Mononuclear cell (primary cell): ENCODE measurements around the gene MCRIP2. TPM values are rescaled to one million over a fixed set of nuclear protein-coding genes. Genes with fewer than 3 reads are reported as not detected.

Source experiments
- H3K27me3 ChIP-seq: 2 replicates; pipeline ENCODE4 v1.6.0; 2011; ENCODE audit warnings: low read length, control low read depth; ENCODE audit not compliant: insufficient read depth
- H3K4me1 ChIP-seq: 2 replicates; pipeline ENCODE4 v1.5.1; 2011; ENCODE audit warnings: mild to moderate bottlenecking, low read length, control low read depth; ENCODE audit not compliant: insufficient read depth
- H3K4me3 ChIP-seq: 2 replicates; pipeline ENCODE4 v1.5.1; 2011; ENCODE audit warnings: mild to moderate bottlenecking, low read length, moderate library complexity
- H3K9me3 ChIP-seq: 2 replicates; pipeline ENCODE4 v1.5.1; 2011; ENCODE audit warnings: low read depth, mild to moderate bottlenecking, control low read depth, low read length
- total RNA-seq: library from RNA; depleted of rRNA; stranded (reverse); fragments of >200 nt; gene quantifications from one replicate; pipeline ENCODE4 v1.2.3, GENCODE V29; 2012

Gene MCRIP2
- total RNA-seq, 1 donor: 18.5 TPM

DNA sequence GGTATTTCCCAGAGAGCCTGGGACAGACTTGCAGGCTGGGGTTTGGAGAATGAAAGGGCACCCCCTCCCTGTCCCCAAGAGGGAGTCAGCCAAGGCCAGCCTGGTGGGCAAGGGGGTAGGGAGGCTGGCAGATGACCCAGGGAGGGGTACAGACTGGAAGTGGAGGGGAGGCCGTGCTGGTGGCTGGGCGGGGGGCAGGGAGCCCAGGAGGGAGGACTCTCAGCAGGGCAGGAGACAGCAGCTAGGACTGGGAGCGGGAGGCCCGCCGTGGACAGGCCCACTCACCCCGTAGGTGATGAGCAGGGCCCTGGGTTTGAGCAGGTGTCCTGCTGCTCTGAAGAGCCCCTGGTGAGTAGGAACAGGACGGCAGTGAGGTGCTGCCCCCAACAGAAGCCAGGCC, 6.6 kb upstream of the MCRIP2 start:
- Histone ChIP-seq H3K4me1 (peaks cover 23% of the 10 kb centered on the region), H3K27me3 (no peaks in the 10 kb centered on the region), H3K4me3 (no peak overlapping the region), H3K9me3 (no peaks in the 10 kb centered on the region)

GRCh38 chr16:635573-636205, 5.9 kb upstream of the MCRIP2 start:
- Histone ChIP-seq H3K9me3 (no peaks in the 10 kb centered on the region), H3K4me3 (peak overlapping the region; percentile 80), H3K4me1 (peaks cover 23% of the 10 kb centered on the region), H3K27me3 (no peaks in the 10 kb centered on the region)

DNA sequence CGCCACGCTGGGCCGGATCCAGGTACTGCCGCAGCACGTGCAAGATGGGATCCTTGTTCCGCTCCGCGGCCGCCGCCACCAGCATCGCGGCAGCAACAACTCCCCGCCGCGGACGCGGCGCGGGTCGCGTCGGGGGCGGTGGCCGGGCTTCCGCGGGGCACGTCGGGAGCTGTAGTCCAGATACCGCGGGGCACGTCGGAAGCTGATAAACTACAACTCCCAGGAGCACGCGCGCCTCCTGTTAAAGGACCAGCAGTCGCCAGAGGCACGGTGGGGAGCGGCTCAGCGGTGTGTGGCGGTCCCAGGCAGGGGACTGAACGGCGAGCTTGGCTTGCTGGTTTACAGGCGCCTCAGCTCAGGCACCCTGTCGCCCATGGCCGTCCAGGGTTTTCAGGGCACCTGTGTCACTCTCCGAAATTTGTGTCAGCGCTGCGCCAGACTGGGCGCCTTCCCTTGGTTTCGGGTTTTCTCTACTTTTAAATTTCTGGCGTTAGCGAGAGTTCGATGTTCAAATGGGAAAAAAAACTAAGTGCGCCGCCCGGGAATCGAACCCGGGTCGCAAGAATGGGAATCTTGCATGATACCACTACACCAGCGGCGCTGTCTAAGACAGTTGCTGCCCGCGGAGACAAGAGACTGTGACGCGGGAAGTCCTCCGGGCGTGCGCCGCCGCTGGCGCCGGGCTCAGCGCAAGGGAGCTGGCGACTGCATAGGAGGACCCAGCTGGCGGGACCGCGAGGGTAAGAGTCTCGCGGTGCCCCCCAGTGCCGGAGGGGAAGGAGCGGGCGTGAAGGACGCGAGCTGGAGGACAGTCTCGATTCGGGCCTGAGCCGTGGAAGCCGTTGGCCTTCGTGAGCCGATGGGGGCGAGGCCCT, 5.2 kb upstream of the MCRIP2 start, which contains the start of gene METTL26:
Gene METTL26, minus strand, starts transcription at position 100 of the 875 bp plus-strand sequence. Its CDS starts 15 bp downstream, at position 85.
- Histone ChIP-seq H3K4me1 (peaks cover 29% of the 10 kb centered on the region), H3K9me3 (no peaks in the 10 kb centered on the region), H3K27me3 (no peaks in the 10 kb centered on the region), H3K4me3 (peak within 1 kb of the TSS; percentile 80)

DNA sequence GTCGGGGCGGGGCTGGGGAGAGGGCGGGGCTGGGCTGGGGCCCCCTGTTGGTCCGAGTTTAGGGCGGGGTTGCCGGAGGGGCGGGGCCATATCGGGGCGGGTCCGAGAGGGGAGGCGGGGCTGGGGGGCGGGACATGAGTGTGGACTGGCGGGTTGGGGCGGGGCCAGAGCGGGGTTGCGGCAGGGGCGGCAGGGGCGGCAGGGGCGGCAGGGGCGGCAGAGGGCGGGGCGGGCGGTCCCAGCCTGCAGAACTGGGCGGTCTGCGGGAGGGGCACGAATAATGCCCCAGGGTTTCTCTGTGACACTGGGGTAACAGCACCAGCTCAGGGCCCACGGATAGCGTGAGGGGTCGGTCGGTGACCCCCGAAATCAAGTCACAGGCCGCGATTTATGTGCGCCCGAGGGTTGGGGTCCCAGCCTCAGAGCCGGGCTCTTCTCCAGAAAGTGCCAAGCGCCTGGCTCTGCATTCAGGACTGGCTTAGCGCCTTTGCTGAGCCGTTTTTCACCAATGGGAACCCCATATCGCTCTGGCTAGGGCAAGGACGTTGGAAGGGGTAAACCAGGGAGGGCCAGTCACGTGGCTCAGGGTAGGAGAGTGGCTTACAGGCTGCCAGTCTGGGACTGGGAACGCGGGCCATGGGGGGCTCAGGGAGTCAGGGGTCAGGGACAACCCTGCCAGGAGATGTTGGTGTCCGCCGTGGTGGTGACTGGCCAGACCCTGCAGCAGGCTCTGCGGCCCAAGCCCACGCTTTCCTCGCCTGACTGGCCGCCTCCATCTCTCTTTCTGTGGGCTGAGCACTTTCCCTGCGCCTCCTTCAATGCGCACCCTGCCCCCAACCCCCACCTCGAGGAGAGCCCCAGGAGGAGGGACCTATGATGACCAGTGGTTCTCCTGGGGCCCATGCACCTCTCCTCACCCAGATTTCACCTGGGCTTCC, 4.3 kb upstream of the MCRIP2 start:
- Histone ChIP-seq H3K4me3 (peak overlapping the region; percentile 80), H3K4me1 (peaks cover 33% of the 10 kb centered on the region), H3K27me3 (no peaks in the 10 kb centered on the region), H3K9me3 (no peaks in the 10 kb centered on the region)

- Histone ChIP-seq H3K4me3 (no peak overlapping the region), H3K27me3 (no peaks in the 10 kb centered on the region), H3K9me3 (no peaks in the 10 kb centered on the region), H3K4me1 (peaks cover 40% of the 10 kb centered on the region)
Observed at GRCh38 chr16:638034-638543, 3.5 kb upstream of the MCRIP2 start.

- Histone ChIP-seq H3K4me1 (peaks cover 48% of the 10 kb centered on the region), H3K27me3 (no peaks in the 10 kb centered on the region), H3K9me3 (no peaks in the 10 kb centered on the region), H3K4me3 (no peak overlapping the region)
Observed at GRCh38 chr16:638836-639235, 2.8 kb upstream of the MCRIP2 start.

DNA sequence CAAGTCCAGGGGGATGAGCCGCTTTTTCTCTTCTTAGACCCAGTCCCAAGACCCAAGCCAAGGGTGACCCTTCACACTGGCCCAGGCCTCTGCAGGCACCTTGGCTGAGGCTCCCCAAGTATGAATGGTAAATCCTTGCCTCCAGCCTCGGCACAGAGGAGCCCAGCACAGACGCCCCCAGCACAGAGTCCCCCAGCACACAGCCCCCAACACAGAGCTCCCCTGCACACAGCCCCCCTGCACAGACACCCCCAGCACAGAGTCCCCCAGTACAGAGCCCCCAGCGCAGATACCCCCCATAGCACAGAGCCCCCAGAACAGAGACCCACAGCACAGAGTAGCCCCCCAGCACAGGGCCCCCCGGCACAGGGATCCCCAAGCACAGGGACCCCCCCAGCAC, 1.0 kb upstream of the MCRIP2 start:
- Histone ChIP-seq H3K4me3 (no peak overlapping the region), H3K4me1 (peaks cover 39% of the 10 kb centered on the region), H3K9me3 (no peaks in the 10 kb centered on the region), H3K27me3 (no peaks in the 10 kb centered on the region)

GRCh38 chr16:642189-643049, 791 bp downstream of the MCRIP2 start:
- Histone ChIP-seq H3K4me1 (peaks cover 32% of the 10 kb centered on the region), H3K4me3 (peak overlapping the region; percentile 52), H3K27me3 (no peaks in the 10 kb centered on the region), H3K9me3 (no peaks in the 10 kb centered on the region)

DNA sequence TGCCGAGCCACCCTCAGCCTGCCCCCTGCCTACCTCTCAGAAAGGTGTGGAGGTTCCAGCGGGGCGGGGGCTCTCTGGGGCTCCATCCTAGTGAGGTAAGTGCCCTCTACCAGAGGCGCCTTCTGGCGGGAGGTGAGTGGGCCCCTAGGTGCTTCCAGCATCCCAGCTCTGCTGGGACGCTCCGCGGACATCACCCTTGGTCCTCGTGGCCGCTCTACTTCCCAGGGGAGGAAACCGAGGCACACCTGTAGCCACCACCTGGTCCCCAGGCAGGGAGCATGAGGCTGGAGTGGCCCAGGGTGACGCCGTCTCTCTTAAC, 1.4 kb downstream of the MCRIP2 start:
- peaks cover 29% of the 10 kb centered on the region for H3K4me1 ChIP-seq
- no peak overlapping the region for H3K4me3 ChIP-seq
- H3K9me3 ChIP-seq: no peaks in the 10 kb centered on the region
- H3K27me3 ChIP-seq: no peaks in the 10 kb centered on the region

- Histone ChIP-seq H3K27me3 (no peaks in the 10 kb centered on the region), H3K4me3 (no peak overlapping the region), H3K9me3 (no peaks in the 10 kb centered on the region), H3K4me1 (peaks cover 40% of the 10 kb centered on the region)
Observed at GRCh38 chr16:644556-644955, 2.9 kb downstream of the MCRIP2 start.

GRCh38 chr16:645852-646678, 4.4 kb downstream of the MCRIP2 start:
- H3K4me1 ChIP-seq: peaks cover 42% of the 10 kb centered on the region
- no peaks in the 10 kb centered on the region for H3K27me3 ChIP-seq
- H3K9me3 ChIP-seq: no peaks in the 10 kb centered on the region
- no peak overlapping the region for H3K4me3 ChIP-seq

DNA sequence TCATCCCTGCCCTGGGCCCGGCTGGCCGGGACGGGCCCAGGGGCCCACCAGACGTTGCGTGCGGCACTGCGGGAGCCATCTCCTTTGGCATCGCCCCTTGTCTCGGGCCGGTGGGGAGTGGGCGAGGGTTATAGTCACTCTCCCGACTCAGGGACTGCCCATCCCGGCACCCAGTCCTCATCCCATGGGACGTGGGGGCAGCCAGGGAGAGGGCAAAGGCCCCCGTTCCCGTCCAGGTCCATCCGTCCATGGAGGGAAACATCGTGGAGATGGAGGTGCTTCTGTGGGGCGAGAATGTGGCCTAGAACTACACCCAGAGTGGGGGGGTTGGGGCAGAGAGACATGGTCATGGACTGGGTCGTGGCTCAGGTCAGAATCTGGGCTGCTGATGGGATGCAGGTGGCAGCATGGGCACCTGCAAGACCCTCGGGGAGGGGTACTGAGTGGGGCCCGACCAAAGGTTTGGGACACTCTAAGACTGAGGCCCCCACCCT, 5.1 kb downstream of the MCRIP2 start:
- no peak overlapping the region for H3K4me3 ChIP-seq
- peaks cover 36% of the 10 kb centered on the region for H3K4me1 ChIP-seq
- no peaks in the 10 kb centered on the region for H3K27me3 ChIP-seq
- no peaks in the 10 kb centered on the region for H3K9me3 ChIP-seq

GRCh38 chr16:647173-647902, 5.7 kb downstream of the MCRIP2 start:
- peaks cover 35% of the 10 kb centered on the region for H3K4me1 ChIP-seq
- H3K9me3 ChIP-seq: no peaks in the 10 kb centered on the region
- no peaks in the 10 kb centered on the region for H3K27me3 ChIP-seq
- no peak overlapping the region for H3K4me3 ChIP-seq
